Cerebellar cortex (tissue), 1 donor: Measurements from ENCODE around the gene DPYSL3.

Experiments
- DNase-seq: peaks from one replicate; pipeline ENCODE4 v3.0.0-alpha.2; 2015; ENCODE audit warnings: low spot score

Gene DPYSL3

GRCh38 chr5:147512659-147513379, 3.0 kb upstream of the DPYSL3 start:
- DNase-seq, result no peak

- no peak for DNase-seq
Measured at GRCh38 chr5:147510885-147511284, 1.0 kb upstream of the DPYSL3 start.

GRCh38 chr5:147509041-147509709, 693 bp downstream of the DPYSL3 start:
- no peak for DNase-seq

- no peak for DNase-seq
Measured at GRCh38 chr5:147508711-147509040, 1.2 kb downstream of the DPYSL3 start.

- DNase-seq, result no peak
Measured at GRCh38 chr5:147507480-147508126, 2.3 kb downstream of the DPYSL3 start.

- no peak for DNase-seq
Measured at GRCh38 chr5:147504535-147504934, 5.3 kb downstream of the DPYSL3 start.

GRCh38 chr5:147504011-147504410, 5.9 kb downstream of the DPYSL3 start:
- DNase-seq, result no peak

GRCh38 chr5:147490989-147491388, 18.9 kb downstream of the DPYSL3 start:
- DNase-seq, result no peak

GRCh38 chr5:147487031-147487750, 22.7 kb downstream of the DPYSL3 start:
- no peak for DNase-seq

GRCh38 chr5:147485814-147486213, 24.1 kb downstream of the DPYSL3 start:
- no peak for DNase-seq

GRCh38 chr5:147485046-147485445, 24.8 kb downstream of the DPYSL3 start:
- no peak for DNase-seq

GRCh38 chr5:147484708-147485020, 25.2 kb downstream of the DPYSL3 start:
- no peak for DNase-seq

GRCh38 chr5:147483961-147484707, 25.7 kb downstream of the DPYSL3 start:
- no peak for DNase-seq

- DNase-seq, result no peak
Measured at GRCh38 chr5:147483188-147483790, 26.6 kb downstream of the DPYSL3 start.

GRCh38 chr5:147482706-147483180, 27.1 kb downstream of the DPYSL3 start:
- DNase-seq, result no peak

- DNase-seq, result no peak
Measured at GRCh38 chr5:147481874-147482705, 27.8 kb downstream of the DPYSL3 start.

- DNase-seq, result no peak
Measured at GRCh38 chr5:147481376-147481775, 28.5 kb downstream of the DPYSL3 start.

- DNase-seq, result no peak
Measured at GRCh38 chr5:147479949-147480348, 29.9 kb downstream of the DPYSL3 start.

- DNase-seq, result no peak
Measured at GRCh38 chr5:147479444-147479843, 30.4 kb downstream of the DPYSL3 start.

GRCh38 chr5:147474140-147474539, 35.7 kb downstream of the DPYSL3 start:
- no peak for DNase-seq
